CD4-positive, alpha-beta memory T cell (primary cell): ENCODE results near the gene C1orf159. TPM values are rescaled to one million over a fixed set of nuclear protein-coding genes. Genes with fewer than 3 reads are reported as not detected.

Experiments used
- CTCF ChIA-PET: fragments of 350-600 bp; sonication (Branson Sonifier 250); formaldehyde crosslinking; loops from one replicate; lab custom pipeline; 2021; ENCODE audit warnings: inconsistent platforms; ENCODE audit not compliant: partially characterized antibody; lab: Charles Lee
- POLR2A ChIA-PET: fragments of 350-600 bp; sonication (Branson Sonifier 250); formaldehyde crosslinking; loops from one replicate; lab custom pipeline; 2021; ENCODE audit not compliant: partially characterized antibody; lab: Charles Lee
- DNase-seq, 5 donors: peaks; one replicate each; pipeline versions ENCODE4 v3.0.0 to v3.0.0-alpha.2; 2020 to 2022; ENCODE audit warnings: mixed read lengths in 1 of 5
- H3K27ac ChIP-seq: one replicate; pipeline ENCODE4 v1.7.0; 2013; ENCODE audit warnings: low read depth, low read length
- H3K27me3 ChIP-seq: 2 replicates; pipeline ENCODE4 v1.7.0; 2013; ENCODE audit warnings: mild to moderate bottlenecking, low read length, moderate library complexity; ENCODE audit not compliant: insufficient read depth
- H3K36me3 ChIP-seq: 2 replicates; pipeline ENCODE4 v1.7.0; 2013; ENCODE audit warnings: mild to moderate bottlenecking, low read length, moderate library complexity; ENCODE audit not compliant: insufficient read depth
- H3K4me1 ChIP-seq: 2 replicates; pipeline ENCODE4 v1.7.0; 2013; ENCODE audit warnings: mild to moderate bottlenecking, low read length, moderate library complexity; ENCODE audit not compliant: insufficient read depth
- H3K4me3 ChIP-seq, 2 donors: one replicate each; pipeline ENCODE4 v1.7.0; 2013; ENCODE audit warnings: low read length in 2 of 2, mild to moderate bottlenecking in 1 of 2
- H3K9me3 ChIP-seq, 2 donors: one replicate each; pipeline ENCODE4 v1.7.0; 2013; ENCODE audit warnings: low read length in 2 of 2, control low read depth in 1 of 2; ENCODE audit not compliant: control insufficient read depth in 1 of 2
- H3K27ac Mint-ChIP-seq, 7 donors: one replicate each; pipeline ENCODE4 v1.8.0; 2020 to 2021; ENCODE audit warnings: mixed read lengths in 7 of 7, mild to moderate bottlenecking in 6 of 7, inconsistent platforms in 3 of 7, moderate library complexity in 3 of 7
- H3K27me3 Mint-ChIP-seq, 2 donors: one replicate each; pipeline ENCODE4 v1.8.0; 2020 to 2021; ENCODE audit warnings: mixed read lengths in 2 of 2
- H3K36me3 Mint-ChIP-seq, 2 donors: one replicate each; pipeline ENCODE4 v1.8.0; 2020 to 2021; ENCODE audit warnings: mixed read lengths in 2 of 2, inconsistent platforms in 1 of 2, mild to moderate bottlenecking in 1 of 2
- H3K4me1 Mint-ChIP-seq, 4 donors: one replicate each; pipeline ENCODE4 v1.8.0; 2020 to 2021; ENCODE audit warnings: mixed read lengths in 4 of 4, mild to moderate bottlenecking in 1 of 4
- H3K4me3 Mint-ChIP-seq, 8 donors: one replicate each; pipeline ENCODE4 v1.8.0; 2020 to 2021; ENCODE audit warnings: mixed read lengths in 8 of 8, mild to moderate bottlenecking in 7 of 8, moderate library complexity in 6 of 8, inconsistent platforms in 3 of 8
- H3K9me3 Mint-ChIP-seq, 8 donors: one replicate each; pipeline ENCODE4 v1.8.0; 2020 to 2021; ENCODE audit warnings: mixed read lengths in 8 of 8, mild to moderate bottlenecking in 5 of 8, inconsistent platforms in 3 of 8, moderate library complexity in 1 of 8
- intact Hi-C: fragments of 100-400 bp; cut with micrococcal nuclease; formaldehyde crosslinking; loops from one replicate; pipeline ENCODE4 v1.15.1; 2023
- polyA plus RNA-seq, 2 donors: library from polyadenylated mRNA; unstranded; fragments of 300-500 nt; fragmentation: Illumina TruSeq; gene quantifications; one replicate each; pipeline ENCODE4 v1.2.3, GENCODE V29; 2021
- total RNA-seq, 2 experiments: library from RNA; stranded (reverse); gene quantifications; one replicate each; pipeline ENCODE4 v1.2.3, GENCODE V29; 2021

The C1orf159 gene
- total and polyA plus RNA-seq, 4 experiments from 2014 or later: 3.8 to 15.1 (median 11.5) TPM

DNA sequence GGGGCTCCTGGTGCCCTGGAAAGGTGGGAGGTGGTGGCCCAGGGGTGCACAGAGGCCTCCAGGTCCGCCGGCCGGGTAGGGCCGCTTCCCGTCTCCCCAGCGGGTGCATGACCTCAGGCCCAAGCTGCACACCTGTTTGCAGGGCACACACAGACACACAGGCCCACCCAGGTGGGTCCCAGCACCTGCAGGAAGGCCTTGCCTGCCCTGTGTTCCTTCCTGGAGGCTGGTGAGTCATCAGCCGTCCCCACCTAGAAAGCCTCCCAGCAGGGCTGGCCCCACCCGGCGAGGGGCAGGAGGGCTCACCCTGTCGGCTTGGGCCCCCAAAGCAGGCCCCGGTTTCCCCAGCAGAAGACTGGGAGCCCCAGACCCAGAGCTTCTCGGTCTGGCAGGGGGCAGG is 34.2 kb upstream of the C1orf159 start:
- ChIA-PET POLR2A (no interaction called here), CTCF (no interaction called here)
- intact Hi-C loops: no loop called here
- H3K9me3 ChIP-seq: peaks cover 0 to 5% of the 10 kb centered on the region in 2 donors
- Mint-ChIP-seq H3K4me1 (peaks cover 0 to 9% (median 6%) of the 10 kb centered on the region in 4 donors), H3K27ac (no peak overlapping the region), H3K4me3 (no peak overlapping the region), H3K9me3 (peaks cover 5 to 26% (median 18%) of the 10 kb centered on the region in 8 donors), H3K27me3 (no peaks in the 10 kb centered on the region), H3K36me3 (no peaks in the 10 kb centered on the region)
- H3K27ac ChIP-seq: no peak overlapping the region
- H3K36me3 ChIP-seq: no peaks in the 10 kb centered on the region
- no peaks in the 10 kb centered on the region for H3K27me3 ChIP-seq
- peaks cover 1% of the 10 kb centered on the region for H3K4me1 ChIP-seq
- DNase-seq: no peak
- no peak overlapping the region for H3K4me3 ChIP-seq

DNA sequence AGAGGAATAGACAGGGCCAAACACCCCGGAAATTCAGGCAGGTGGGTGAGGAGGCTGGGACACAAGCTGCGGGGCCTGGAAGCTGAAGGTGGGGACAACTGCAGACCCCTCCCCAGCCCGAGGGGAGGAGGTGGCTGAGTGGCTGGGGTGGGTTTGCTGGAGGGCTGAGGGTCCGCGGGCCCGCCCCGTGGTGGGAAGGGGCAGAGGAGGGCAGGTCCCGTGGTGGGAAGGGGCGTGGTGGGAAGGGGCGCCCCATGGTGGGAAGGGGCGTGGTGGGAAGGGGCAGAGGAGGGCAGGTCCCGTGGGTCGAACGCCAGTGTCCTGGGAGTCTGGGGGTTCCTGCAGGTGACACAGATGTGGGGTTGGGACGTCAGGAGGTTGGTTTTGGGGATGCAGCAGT is 33.5 kb upstream of the C1orf159 start:
- Histone ChIP-seq H3K36me3 (no peaks in the 10 kb centered on the region), H3K4me1 (peaks cover 8% of the 10 kb centered on the region), H3K9me3 (peaks cover 0 to 5% of the 10 kb centered on the region in 2 donors), H3K4me3 (no peak overlapping the region), H3K27me3 (no peaks in the 10 kb centered on the region), H3K27ac (no peak overlapping the region)
- CTCF ChIA-PET: no interaction called here
- Mint-ChIP-seq H3K36me3 (no peaks in the 10 kb centered on the region), H3K4me1 (peaks cover 0 to 9% (median 6%) of the 10 kb centered on the region in 4 donors), H3K27me3 (no peaks in the 10 kb centered on the region), H3K9me3 (peaks cover 5 to 22% (median 17%) of the 10 kb centered on the region in 8 donors), H3K4me3 (no peak overlapping the region), H3K27ac (no peak overlapping the region)
- intact Hi-C loops: no loop called here
- no peak for DNase-seq
- POLR2A ChIA-PET: no interaction called here

DNA sequence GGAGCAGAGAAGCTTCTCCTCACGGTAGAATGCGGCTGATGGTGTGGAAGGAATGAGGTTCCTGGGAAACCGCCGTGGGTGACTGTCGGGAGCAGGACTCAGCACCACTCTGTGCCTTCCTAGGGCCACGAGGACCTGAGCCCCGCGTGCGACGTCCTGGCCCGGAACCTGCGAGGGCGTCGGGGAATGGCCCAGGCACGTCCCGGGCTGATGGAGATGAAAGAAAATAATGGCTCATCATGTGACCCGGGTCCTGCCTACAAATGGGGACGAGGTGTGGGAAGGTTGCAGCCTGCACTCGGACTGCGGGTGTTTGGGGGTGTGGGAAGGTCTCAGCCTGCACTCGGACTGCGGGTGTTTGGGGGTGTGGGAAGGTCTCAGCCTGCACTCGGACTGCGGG is 32.7 kb upstream of the C1orf159 start:
- Mint-ChIP-seq H3K27me3 (no peaks in the 10 kb centered on the region), H3K9me3 (peaks cover 5 to 15% (median 12%) of the 10 kb centered on the region in 8 donors), H3K27ac (peak overlapping the region in 1 of 7 donors; percentile 55), H3K4me3 (no peak overlapping the region), H3K36me3 (no peaks in the 10 kb centered on the region), H3K4me1 (peaks cover 5 to 17% (median 10%) of the 10 kb centered on the region in 4 donors)
- CTCF ChIA-PET: no interaction called here
- Histone ChIP-seq H3K27me3 (no peaks in the 10 kb centered on the region), H3K36me3 (no peaks in the 10 kb centered on the region), H3K4me1 (peaks cover 16% of the 10 kb centered on the region), H3K9me3 (peaks cover 0 to 5% of the 10 kb centered on the region in 2 donors), H3K27ac (no peak overlapping the region), H3K4me3 (no peak overlapping the region)
- POLR2A ChIA-PET: no interaction called here
- intact Hi-C loops: no loop called here
- no peak for DNase-seq

DNA sequence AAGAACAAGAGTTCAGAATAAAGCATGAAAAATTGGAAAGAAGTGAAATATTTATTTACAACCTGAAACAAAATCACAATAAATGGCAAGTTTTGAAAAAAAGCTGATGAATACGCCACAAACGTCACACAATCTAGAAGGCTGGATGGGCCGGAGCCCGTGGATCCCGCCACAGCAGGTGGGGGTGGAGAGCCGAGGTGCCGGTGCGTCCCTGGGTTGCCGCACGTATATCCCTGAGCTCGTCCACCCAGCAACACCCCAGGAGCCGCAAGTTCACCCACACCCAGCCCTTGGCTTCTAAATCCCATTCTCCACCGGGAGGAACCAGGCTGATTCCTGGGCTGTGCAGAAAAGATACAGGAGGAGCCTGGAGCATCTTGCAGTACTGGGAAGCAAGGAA is 32.2 kb upstream of the C1orf159 start:
- no peak for DNase-seq
- CTCF ChIA-PET: no interaction called here
- H3K27ac ChIP-seq: no peak overlapping the region
- intact Hi-C loops: no loop called here
- H3K27ac Mint-ChIP-seq: peak overlapping the region in 1 of 7 donors; percentile 55
- H3K27me3 ChIP-seq: no peaks in the 10 kb centered on the region
- peaks cover 0 to under 1% of the 10 kb centered on the region in 2 donors for H3K9me3 ChIP-seq
- POLR2A ChIA-PET: no interaction called here
- no peak overlapping the region for H3K4me3 Mint-ChIP-seq
- H3K4me1 ChIP-seq: peaks cover 19% of the 10 kb centered on the region
- H3K27me3 Mint-ChIP-seq: no peaks in the 10 kb centered on the region
- peaks cover 5 to 14% (median 10%) of the 10 kb centered on the region in 4 donors for H3K4me1 Mint-ChIP-seq
- peaks cover 3 to 10% (median 8%) of the 10 kb centered on the region in 8 donors for H3K9me3 Mint-ChIP-seq
- no peaks in the 10 kb centered on the region for H3K36me3 ChIP-seq
- H3K36me3 Mint-ChIP-seq: no peaks in the 10 kb centered on the region
- no peak overlapping the region for H3K4me3 ChIP-seq

DNA sequence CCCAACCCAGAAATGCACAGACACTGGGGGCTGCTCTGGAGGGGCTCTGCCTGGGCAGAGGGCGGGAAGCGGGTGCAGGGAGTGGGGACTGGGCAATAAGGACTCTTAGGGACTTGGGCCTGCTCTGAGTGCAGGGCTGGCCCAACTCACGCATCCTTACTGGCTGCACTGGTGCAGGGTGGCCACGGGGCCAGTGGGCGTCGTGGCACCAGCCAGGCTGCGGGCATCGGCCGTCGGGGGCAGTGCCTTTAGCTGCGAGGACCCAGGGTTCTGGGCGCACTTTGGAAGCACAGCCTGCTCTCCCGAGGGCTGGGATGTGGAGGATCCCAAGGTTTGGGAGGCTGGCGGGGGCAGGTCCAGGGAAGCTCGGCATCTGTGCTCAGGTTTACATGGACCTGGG is 30.7 kb upstream of the C1orf159 start:
- Histone ChIP-seq H3K4me3 (no peak overlapping the region), H3K36me3 (no peaks in the 10 kb centered on the region), H3K27ac (no peak overlapping the region), H3K27me3 (no peaks in the 10 kb centered on the region), H3K9me3 (no peaks in the 10 kb centered on the region), H3K4me1 (peaks cover 19% of the 10 kb centered on the region)
- intact Hi-C loops: no loop called here
- Mint-ChIP-seq H3K27ac (no peak overlapping the region), H3K36me3 (no peaks in the 10 kb centered on the region), H3K27me3 (no peaks in the 10 kb centered on the region), H3K9me3 (no peaks in the 10 kb centered on the region), H3K4me1 (peaks cover 5 to 10% (median 7%) of the 10 kb centered on the region in 4 donors), H3K4me3 (peak overlapping the region in 1 of 8 donors; percentile 4)
- DNase-seq: no peak
- ChIA-PET CTCF (no interaction called here), POLR2A (interaction anchor here (1.0 kb wide), 1 partner anchor 10 kb away, joined by 3 read pairs; no protein-coding TSS in a partner anchor)

DNA sequence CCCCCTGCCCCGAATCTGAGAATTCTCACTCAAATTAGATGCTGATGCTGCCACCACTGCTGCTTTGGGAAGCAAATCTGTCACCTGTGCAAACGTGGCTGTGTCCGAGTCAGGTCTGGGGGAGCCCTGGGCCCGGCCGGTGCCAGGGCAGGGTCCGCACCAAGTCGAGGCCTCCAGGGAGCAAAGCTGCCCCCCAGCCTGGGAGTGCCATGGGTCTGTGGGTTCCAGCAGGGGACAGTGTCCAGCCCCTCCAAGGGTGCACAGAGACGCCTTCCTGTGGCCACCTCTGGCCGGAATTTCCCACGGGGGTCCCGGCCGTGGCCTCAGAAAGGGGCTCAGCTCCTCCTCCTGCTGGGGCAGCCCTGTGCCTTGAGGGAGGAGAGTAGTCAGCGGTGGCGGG is 30.1 kb upstream of the C1orf159 start:
- Histone ChIP-seq H3K9me3 (no peaks in the 10 kb centered on the region), H3K4me3 (no peak overlapping the region), H3K4me1 (peaks cover 19% of the 10 kb centered on the region), H3K36me3 (no peaks in the 10 kb centered on the region), H3K27me3 (no peaks in the 10 kb centered on the region), H3K27ac (no peak overlapping the region)
- no peak overlapping the region for H3K4me3 Mint-ChIP-seq
- no peak for DNase-seq
- peaks cover 5 to 10% (median 7%) of the 10 kb centered on the region in 4 donors for H3K4me1 Mint-ChIP-seq
- intact Hi-C loops: no loop called here
- no peak overlapping the region for H3K27ac Mint-ChIP-seq
- H3K9me3 Mint-ChIP-seq: no peaks in the 10 kb centered on the region
- ChIA-PET CTCF (no interaction called here), POLR2A (no interaction called here)
- no peaks in the 10 kb centered on the region for H3K36me3 Mint-ChIP-seq
- no peaks in the 10 kb centered on the region for H3K27me3 Mint-ChIP-seq

DNA sequence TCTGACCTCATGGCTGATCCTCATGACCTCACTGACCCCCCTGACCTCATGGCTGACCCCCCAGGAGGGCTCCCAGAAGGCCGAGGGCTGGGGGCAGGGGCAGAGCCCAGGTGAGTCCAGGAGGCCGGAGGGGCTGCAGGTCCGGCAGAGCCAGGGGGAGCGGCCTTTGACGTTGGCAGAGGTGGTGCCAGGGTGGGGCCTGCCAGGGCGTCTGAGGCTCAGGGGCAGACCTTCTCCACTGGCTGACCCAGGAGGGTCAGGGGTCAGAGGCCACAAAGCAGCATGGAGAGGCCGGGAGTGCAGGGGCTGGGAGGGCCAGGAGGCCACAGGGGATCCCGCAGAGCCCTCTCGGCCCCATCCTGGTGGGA is 29.6 kb upstream of the C1orf159 start:
- Mint-ChIP-seq H3K36me3 (no peaks in the 10 kb centered on the region), H3K9me3 (no peaks in the 10 kb centered on the region), H3K27me3 (no peaks in the 10 kb centered on the region), H3K4me3 (no peak overlapping the region), H3K4me1 (peaks cover 5 to 10% (median 7%) of the 10 kb centered on the region in 4 donors), H3K27ac (peak overlapping the region in 1 of 7 donors; percentile 85)
- H3K4me1 ChIP-seq: peaks cover 23% of the 10 kb centered on the region
- no peaks in the 10 kb centered on the region for H3K9me3 ChIP-seq
- intact Hi-C loops: no loop called here
- CTCF ChIA-PET: no interaction called here
- H3K4me3 ChIP-seq: no peak overlapping the region
- H3K27me3 ChIP-seq: no peaks in the 10 kb centered on the region
- POLR2A ChIA-PET: no interaction called here
- no peaks in the 10 kb centered on the region for H3K36me3 ChIP-seq
- no peak for DNase-seq
- H3K27ac ChIP-seq: no peak overlapping the region
